ENCODE data around the gene ZNF638.

DNA sequence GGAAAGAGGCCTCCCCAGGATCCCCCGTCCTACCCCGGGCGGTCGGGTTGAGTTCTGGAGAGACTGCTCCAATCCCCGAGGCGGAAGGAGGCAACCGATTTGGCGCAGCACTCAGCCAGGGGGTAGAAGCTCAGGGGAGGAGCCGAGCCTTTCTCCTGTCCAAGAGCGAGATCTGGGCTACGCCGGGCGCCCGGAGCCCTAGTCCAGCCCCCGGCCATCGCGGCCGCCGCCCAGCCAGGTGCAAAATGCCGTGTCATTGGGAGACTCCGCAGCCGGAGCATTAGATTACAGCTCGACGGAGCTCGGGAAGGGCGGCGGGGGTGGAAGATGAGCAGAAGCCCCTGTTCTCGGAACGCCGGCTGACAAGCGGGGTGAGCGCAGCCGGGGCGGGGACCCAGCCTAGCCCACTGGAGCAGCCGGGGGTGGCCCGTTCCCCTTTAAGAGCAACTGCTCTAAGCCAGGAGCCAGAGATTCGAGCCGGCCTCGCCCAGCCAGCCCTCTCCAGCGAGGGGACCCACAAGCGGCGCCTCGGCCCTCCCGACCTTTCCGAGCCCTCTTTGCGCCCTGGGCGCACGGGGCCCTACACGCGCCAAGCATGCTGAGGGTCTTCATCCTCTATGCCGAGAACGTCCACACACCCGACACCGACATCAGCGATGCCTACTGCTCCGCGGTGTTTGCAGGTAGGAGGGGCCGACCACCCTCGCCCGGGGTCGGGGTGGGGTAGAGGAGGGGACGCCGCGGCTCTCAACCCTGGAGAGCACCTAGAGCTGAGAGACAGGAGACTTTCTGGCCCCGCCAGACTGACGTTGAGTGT, 122.0 kb downstream of the ZNF638 start, which contains the start of gene DYSF:
- TF ChIP-seq REST (IDR thresholded peaks at IDR 0.05; ENCODE audit: low read depth): no peak
- no peak for TF ChIP-seq YY1 (IDR thresholded peaks at IDR 0.05; ENCODE audit: low read depth)
- peak; percentile 24; the same call in 1 of the 2 replicates for TF ChIP-seq EGR1 (IDR thresholded peaks at IDR 0.05)
- no peak for TF ChIP-seq CREB1 (IDR thresholded peaks at IDR 0.05; ENCODE audit: low read depth)
- TF ChIP-seq EP300 (IDR thresholded peaks at IDR 0.05; ENCODE audit: borderline replicate concordance): no peak
